Measurements from ENCODE around the gene POLR2F. TPM values are rescaled to one million over a fixed set of nuclear protein-coding genes. Genes with fewer than 3 reads are reported as not detected.
"Not testable (repeated sequence)": the region's sequence is repeated elsewhere in the genome, so short reads cannot be mapped to it uniquely, and the experiment has no call there.

Gene POLR2F
- total RNA-seq, 1 experiment from 2014 or later, result 162 TPM

- no peak overlapping the region for H3K4me3 ChIP-seq (ENCODE audit: low read depth, low read length, poor library complexity, severe bottlenecking)
- H3K27ac ChIP-seq (ENCODE audit: low read depth, low read length, poor library complexity, severe bottlenecking), result no peak overlapping the region
- TSS peak; percentile 10 for BruUV-seq (replicated peaks)
- TF ChIP-seq EZH2 (IDR thresholded peaks at IDR 0.05; ENCODE audit: borderline replicate concordance, low read depth, low read length, poor library complexity, severe bottlenecking), result no peak
- TF ChIP-seq CTCF (conservative IDR thresholded peaks at IDR 0.05; ENCODE audit: low read depth, low read length), result no peak
- no peaks in the 10 kb centered on the region for H3K9me3 ChIP-seq (ENCODE audit: low read depth, low read length, poor library complexity, severe bottlenecking)
- no peaks in the 10 kb centered on the region for H3K4me1 ChIP-seq (ENCODE audit: insufficient read depth, low read length, poor library complexity, severe bottlenecking)
- ChIA-PET CTCF (no interaction called here), POLR2A (ENCODE audit: low non-redundant PET) (no interaction called here)
- intact Hi-C loops (cut with micrococcal nuclease; ENCODE audit: unreplicated experiment), result no loop called here
- H3K27me3 ChIP-seq (replicated peaks; ENCODE audit: insufficient read depth, low read depth, low read length, poor library complexity), result no peaks in the 10 kb centered on the region
- no peaks in the 10 kb centered on the region for H3K36me3 ChIP-seq (ENCODE audit: insufficient read depth, low read length, poor library complexity, severe bottlenecking)
- DNase-seq (ENCODE audit: low spot score), result no peak
Observed at GRCh38 chr22:37943825-37944198, 9.7 kb upstream of the POLR2F start.

- H3K4me3 ChIP-seq (ENCODE audit: low read depth, low read length, poor library complexity, severe bottlenecking); POLR2A ChIA-PET (ENCODE audit: low non-redundant PET); CTCF ChIA-PET; H3K36me3 ChIP-seq (ENCODE audit: insufficient read depth, low read length, poor library complexity, severe bottlenecking); H3K27me3 ChIP-seq (replicated peaks; ENCODE audit: insufficient read depth, low read depth, low read length, poor library complexity); DNase-seq (ENCODE audit: low spot score); H3K27ac ChIP-seq (ENCODE audit: low read depth, low read length, poor library complexity, severe bottlenecking); H3K4me1 ChIP-seq (ENCODE audit: insufficient read depth, low read length, poor library complexity, severe bottlenecking); intact Hi-C loops (cut with micrococcal nuclease; ENCODE audit: unreplicated experiment); H3K9me3 ChIP-seq (ENCODE audit: low read depth, low read length, poor library complexity, severe bottlenecking); BruUV-seq (replicated peaks): not testable (repeated sequence)
Observed at GRCh38 chr22:37944423-37944822, 9.1 kb upstream of the POLR2F start.

DNA sequence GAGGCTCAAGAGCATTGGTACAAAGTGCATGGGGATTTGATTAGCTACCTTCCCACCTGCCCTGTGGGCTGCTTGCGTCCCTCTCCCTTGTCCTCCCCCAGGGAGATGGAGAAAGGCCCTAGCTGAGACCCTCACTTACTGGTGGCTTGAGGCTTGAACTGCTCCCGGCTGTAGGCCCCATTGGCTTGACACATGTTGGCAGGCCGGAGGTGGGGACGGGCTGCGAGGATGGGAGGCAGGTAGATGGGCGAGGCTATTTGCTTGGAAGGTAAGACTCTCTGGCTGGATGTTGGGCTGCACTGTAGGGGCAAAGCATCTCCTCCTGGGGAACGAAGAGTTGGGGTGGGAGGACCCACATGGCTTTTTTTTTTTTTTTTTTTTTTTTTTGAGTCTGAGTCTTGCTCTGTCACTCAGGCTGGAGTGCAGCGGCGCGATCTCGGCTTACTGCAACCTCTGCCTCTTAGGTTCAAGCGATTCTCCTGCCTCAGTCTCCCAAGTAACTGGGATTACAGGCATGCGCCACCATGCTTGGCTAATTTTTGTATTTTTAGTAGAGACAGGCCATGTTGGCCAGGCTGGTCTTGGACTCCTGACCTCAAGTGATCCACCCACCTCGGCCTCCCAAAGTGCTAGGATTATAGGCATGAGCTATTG, 6.2 kb upstream of the POLR2F start:
- BruUV-seq (replicated peaks); H3K4me1 ChIP-seq (ENCODE audit: insufficient read depth, low read length, poor library complexity, severe bottlenecking); intact Hi-C loops (cut with micrococcal nuclease; ENCODE audit: unreplicated experiment); H3K27ac ChIP-seq (ENCODE audit: low read depth, low read length, poor library complexity, severe bottlenecking); H3K4me3 ChIP-seq (ENCODE audit: low read depth, low read length, poor library complexity, severe bottlenecking); H3K9me3 ChIP-seq (ENCODE audit: low read depth, low read length, poor library complexity, severe bottlenecking); POLR2A ChIA-PET (ENCODE audit: low non-redundant PET); CTCF ChIA-PET; H3K27me3 ChIP-seq (replicated peaks; ENCODE audit: insufficient read depth, low read depth, low read length, poor library complexity); H3K36me3 ChIP-seq (ENCODE audit: insufficient read depth, low read length, poor library complexity, severe bottlenecking); DNase-seq (ENCODE audit: low spot score): not testable (repeated sequence)

GRCh38 chr22:37951305-37951704, 2.2 kb upstream of the POLR2F start:
- peaks cover 8% of the 10 kb centered on the region for H3K4me1 ChIP-seq (ENCODE audit: insufficient read depth, low read length, poor library complexity, severe bottlenecking)
- CTCF ChIA-PET, result no interaction called here
- no peaks in the 10 kb centered on the region for H3K27me3 ChIP-seq (replicated peaks; ENCODE audit: insufficient read depth, low read depth, low read length, poor library complexity)
- TF ChIP-seq EZH2 (IDR thresholded peaks at IDR 0.05; ENCODE audit: borderline replicate concordance, low read depth, low read length, poor library complexity, severe bottlenecking) (no peak), CTCF (conservative IDR thresholded peaks at IDR 0.05; ENCODE audit: low read depth, low read length) (0 out of 2 replicates have a peak, but pooled peaks have one; percentile 12)
- intact Hi-C loops (cut with micrococcal nuclease; ENCODE audit: unreplicated experiment), result no loop called here
- DNase-seq (ENCODE audit: low spot score), result peak; percentile 36
- H3K9me3 ChIP-seq (ENCODE audit: low read depth, low read length, poor library complexity, severe bottlenecking), result no peaks in the 10 kb centered on the region
- no peak overlapping the region for H3K27ac ChIP-seq (ENCODE audit: low read depth, low read length, poor library complexity, severe bottlenecking)
- BruUV-seq (replicated peaks), result no TSS peak
- no peaks in the 10 kb centered on the region for H3K36me3 ChIP-seq (ENCODE audit: insufficient read depth, low read length, poor library complexity, severe bottlenecking)
- POLR2A ChIA-PET (ENCODE audit: low non-redundant PET), result no interaction called here
- no peak overlapping the region for H3K4me3 ChIP-seq (ENCODE audit: low read depth, low read length, poor library complexity, severe bottlenecking)

GRCh38 chr22:37952629-37953028, 870 bp upstream of the POLR2F start:
- H3K27me3 ChIP-seq (replicated peaks; ENCODE audit: insufficient read depth, low read depth, low read length, poor library complexity); CTCF ChIA-PET; BruUV-seq (replicated peaks); H3K9me3 ChIP-seq (ENCODE audit: low read depth, low read length, poor library complexity, severe bottlenecking); POLR2A ChIA-PET (ENCODE audit: low non-redundant PET); H3K4me1 ChIP-seq (ENCODE audit: insufficient read depth, low read length, poor library complexity, severe bottlenecking); DNase-seq (ENCODE audit: low spot score); H3K27ac ChIP-seq (ENCODE audit: low read depth, low read length, poor library complexity, severe bottlenecking): not testable (repeated sequence)
- H3K36me3 ChIP-seq (ENCODE audit: insufficient read depth, low read length, poor library complexity, severe bottlenecking), result peaks cover 10% of the 10 kb centered on the region
- intact Hi-C loops (cut with micrococcal nuclease; ENCODE audit: unreplicated experiment), result loop anchor here (1.0 kb wide), 1 partner anchor 18 kb away; no protein-coding TSS in a partner anchor
- peak overlapping the region; percentile 73 for H3K4me3 ChIP-seq (ENCODE audit: low read depth, low read length, poor library complexity, severe bottlenecking)
